A549 treated with DMSO at 1 μM for 4 hours (cell line): ENCODE data around the gene GARIN5B. TPM values are rescaled to one million over a fixed set of nuclear protein-coding genes. Genes with fewer than 3 reads are reported as not detected.

Experiments
- total RNA-seq: library from RNA; stranded (reverse); fragments of 200-300 nt; extraction: Qiagen RNA extraction; gene quantifications from 5 replicates; pipeline ENCODE4 v1.2.3, GENCODE V29; 2022; ENCODE audit warnings: low read depth

GARIN5B gene
- total RNA-seq = 0.11 to 0.24 TPM (median 0.18 TPM) in 5 replicates

DNA sequence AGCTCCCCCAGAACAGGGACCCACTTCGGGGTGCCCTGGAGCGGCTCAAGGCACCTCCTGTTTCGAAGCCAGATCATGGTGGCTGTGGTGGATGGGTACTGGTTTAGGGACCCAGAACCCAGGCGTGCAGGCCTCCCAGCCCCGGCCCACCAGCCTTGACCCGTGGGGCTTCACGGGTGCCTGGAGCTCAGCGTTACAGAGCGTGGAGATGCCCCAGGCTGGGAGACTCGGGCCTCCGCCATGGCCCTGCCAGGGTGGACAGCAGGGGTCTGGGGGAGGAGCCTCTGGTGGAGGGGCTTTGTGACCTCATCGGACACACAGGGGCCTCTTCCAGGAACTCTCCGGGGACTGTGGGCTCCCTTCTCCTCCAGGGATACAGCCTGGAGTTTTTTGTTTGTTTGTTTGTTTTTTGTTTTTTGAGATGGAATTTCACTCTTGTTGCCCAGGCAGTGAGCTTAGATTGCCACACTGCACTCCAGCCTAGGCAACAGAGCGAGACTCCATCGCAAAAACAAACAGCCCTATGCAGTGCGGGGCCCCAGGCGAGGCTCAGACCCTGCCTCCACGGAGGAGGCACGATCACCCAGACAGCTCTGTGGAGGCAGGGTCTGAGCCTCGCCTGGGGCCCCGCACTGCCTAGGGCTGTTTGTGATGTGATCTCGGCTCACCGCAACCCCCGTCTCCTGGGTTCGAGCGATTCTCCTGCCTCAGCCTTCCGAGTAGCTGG lies at the start of gene GARIN5B:
TSS of gene GARIN5B (minus strand) at position 271 of the 727 bp plus-strand sequence. CDS start at position 77, 194 bp downstream.

DNA sequence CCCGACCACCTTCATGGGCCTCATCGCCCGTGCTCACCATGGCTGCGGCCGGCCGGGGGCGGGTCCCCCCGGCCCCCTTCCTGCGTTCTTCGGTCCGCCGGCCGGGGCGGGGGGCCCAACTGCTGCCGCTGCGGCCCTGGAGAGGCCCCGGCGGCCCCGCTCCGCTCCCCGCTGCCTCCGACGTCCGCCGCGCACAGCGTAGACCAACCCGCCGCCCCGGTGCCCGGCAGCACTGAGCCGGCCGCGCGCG lies 44.4 kb upstream of the GARIN5B start, which contains the start of gene UBE2S:
TSS of gene UBE2S (minus strand) at position 239 of the 250 bp plus-strand sequence. CDS start at position 40, 199 bp downstream.

GRCh38 chr19:55385724-55386492 lies 22.8 kb upstream of the GARIN5B start, which contains the start of gene RPL28:
RPL28 (plus strand) TSS chr19:55385932; CDS start chr19:55386358, 426 bp downstream.

GRCh38 chr19:55384131-55384919 lies 21.3 kb upstream of the GARIN5B start, which contains the start of gene TMEM238:
TMEM238 (minus strand) TSS chr19:55384292; CDS start chr19:55384259, 33 bp downstream.

DNA sequence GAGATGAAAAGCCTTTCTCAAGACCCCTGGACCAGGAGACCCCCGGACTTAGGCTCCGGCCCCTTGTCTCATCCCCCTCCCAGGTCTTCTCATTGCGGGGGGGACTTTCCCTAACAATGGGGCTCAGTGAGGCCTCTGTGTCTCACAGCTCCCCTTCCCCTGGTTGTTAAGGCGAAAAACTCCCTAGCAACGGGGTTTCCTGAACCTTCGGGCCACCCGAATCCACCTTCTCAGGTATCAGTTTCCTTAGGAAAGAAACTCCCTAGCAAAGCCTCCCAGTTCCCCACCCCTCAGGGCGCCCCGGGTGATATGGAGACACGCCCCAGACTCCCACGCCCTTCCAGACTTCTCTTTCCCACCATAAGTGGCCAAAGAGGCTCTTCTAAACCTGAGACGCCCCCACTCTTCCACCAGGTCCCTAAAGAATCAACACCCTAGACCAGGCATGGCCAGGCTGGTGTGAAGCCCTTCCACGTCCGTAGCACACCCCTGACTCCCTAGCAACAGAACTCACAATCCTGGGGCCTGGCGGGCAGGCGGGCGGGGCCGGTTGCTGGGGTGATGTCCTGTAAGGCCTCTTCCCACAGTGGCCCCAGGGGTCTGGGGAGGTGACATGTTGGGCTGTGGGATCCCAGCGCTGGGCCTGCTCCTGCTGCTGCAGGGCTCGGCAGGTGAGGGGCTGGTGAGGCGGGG lies 13.3 kb upstream of the GARIN5B start, which contains the start of gene TMEM190:
TSS of gene TMEM190 (plus strand) at position 586 of the 693 bp plus-strand sequence. CDS start at position 614, 28 bp downstream.

DNA sequence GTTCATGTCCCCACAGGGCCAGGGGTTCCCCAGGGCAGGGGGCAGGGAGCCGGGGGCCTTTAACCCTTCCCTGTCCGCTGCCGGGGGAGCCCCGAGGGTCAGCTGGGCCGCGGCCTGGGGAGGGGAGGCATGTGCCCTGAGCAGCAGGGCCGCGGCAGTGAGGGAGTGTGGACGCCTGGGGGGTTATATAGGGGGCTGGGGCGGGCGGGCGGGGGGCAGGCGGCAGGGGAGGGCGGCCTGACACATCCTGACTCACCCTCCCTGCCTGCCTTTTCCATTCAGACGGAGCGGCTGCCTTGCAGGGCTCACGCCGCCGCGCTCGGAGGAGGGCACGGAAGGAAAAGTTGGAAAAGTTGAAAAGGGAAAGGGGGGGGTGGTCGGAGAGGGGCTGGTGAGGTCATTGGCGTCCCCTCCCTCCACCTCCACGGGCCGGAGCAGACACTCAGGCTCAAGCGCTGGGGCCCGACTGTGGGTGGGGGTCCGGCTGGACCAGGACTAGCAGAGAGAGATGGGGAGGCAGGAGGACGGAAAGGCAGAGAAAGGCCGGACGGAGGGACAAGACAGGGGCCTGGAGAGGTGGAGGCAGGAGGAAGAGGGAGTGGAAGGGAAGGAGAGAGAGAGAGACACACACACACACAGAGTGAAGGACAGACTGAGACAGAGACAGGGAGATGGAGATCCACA lies 7.4 kb upstream of the GARIN5B start, which contains the start of gene IL11:
TSS of gene IL11 (minus strand) at position 159 of the 684 bp plus-strand sequence. CDS start at position 6, 153 bp downstream.

DNA sequence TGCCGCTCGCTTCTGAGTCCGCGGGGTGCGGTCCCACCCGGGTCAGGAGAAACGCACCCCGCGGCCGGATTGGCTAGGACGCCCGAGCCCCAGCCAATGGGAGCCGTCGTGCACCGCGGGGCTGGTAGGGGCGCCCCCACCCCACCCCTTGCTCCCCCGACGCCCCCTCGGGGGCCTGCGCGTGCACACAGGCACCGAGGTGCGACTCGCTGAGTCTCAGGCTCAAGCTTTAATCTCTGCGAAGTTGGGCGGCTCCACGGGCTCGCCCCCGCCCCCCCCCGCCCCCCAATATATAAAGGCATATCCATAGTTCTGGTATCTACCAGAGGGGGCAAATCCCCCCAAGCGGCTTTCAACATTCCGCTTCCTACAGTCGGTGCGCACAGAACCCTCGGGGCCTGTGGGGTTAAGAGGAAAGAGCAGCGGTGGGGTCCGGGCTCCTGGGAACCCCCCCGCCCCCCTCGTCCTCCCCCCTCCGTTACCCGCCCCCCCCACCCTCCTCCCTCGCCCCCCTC lies 8.3 kb downstream of the GARIN5B start, which contains the start of gene COX6B2:
TSS of gene COX6B2 (minus strand) at position 22 of the 515 bp plus-strand sequence. CDS start 198 bp downstream, outside the sequence.

DNA sequence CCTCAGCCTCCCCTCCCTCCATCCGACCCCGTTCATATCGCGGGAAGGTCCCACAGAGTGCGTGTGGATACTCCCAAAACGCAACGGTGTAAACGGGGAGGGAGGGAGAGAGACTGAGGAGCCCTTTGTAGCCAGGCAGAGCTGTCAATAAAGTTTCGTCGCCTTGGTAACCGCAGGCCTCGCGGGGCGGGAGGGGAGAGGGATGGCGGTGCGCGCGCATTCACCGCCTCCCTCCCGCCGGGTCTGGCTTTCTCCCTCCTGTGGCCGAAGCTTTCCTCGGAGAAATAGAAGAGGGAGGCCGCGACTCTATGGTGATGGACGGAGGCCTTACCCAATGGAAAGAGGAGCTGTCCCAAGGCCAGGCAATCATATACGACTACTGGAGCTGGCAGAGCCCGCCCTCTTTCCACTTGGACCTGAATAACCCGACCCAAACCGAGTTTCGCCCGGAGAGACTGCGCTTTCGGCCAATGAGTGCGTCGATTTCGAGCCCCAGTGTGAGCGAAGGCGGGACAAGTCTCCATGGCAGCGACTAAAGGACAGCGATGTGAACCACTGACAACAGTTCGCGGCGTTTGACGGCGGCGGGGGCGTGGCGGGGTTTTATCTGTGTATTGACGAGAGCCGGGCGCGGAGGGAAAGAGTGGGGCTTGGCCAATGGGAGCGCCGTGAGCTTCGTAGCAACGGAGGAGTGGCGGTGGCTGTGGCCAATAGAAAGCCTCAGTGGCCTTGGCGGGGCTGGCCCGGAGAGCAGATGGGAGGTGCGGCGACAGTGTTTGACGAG lies 23.8 kb downstream of the GARIN5B start, which contains the start of gene KMT5C:
TSS of gene KMT5C (plus strand) at position 772 of the 784 bp plus-strand sequence. CDS start 2,061 bp downstream, outside the sequence.

GRCh38 chr19:55325172-55325571 lies 37.9 kb downstream of the GARIN5B start, which contains the start of gene TMEM150B:
TMEM150B (minus strand) TSS chr19:55325341; CDS start chr19:55321036, 4,305 bp downstream.

Other genes with a start within 250 kb of the GARIN5B start
- gene PPP1R12C, start 245.6 kb downstream of the GARIN5B start, total RNA-seq = 57.3 to 91.8 TPM (median 81.7 TPM) in 5 replicates
- 116 to 141 TPM (median 128 TPM) in 5 replicates for gene TNNT1, start 214.1 kb downstream of the GARIN5B start, total RNA-seq
- gene TNNI3, start 205.5 kb downstream of the GARIN5B start, total RNA-seq = 7.0 to 9.0 TPM (median 8.4 TPM) in 5 replicates
- 5.6 to 6.5 TPM (median 6.0 TPM) in 5 replicates for gene DNAAF3, start 196.6 kb downstream of the GARIN5B start, total RNA-seq
- 2.5 to 5.1 TPM (median 3.9 TPM) in 5 replicates for gene SYT5, start 183.0 kb downstream of the GARIN5B start, total RNA-seq
- 3.7 to 7.4 TPM (median 4.9 TPM) in 5 replicates for gene PTPRH, start 153.8 kb downstream of the GARIN5B start, total RNA-seq
- gene TMEM86B, start 134.5 kb downstream of the GARIN5B start, total RNA-seq = 3.2 to 7.0 TPM (median 4.7 TPM) in 5 replicates
- gene PPP6R1, start 104.2 kb downstream of the GARIN5B start, total RNA-seq = 93.5 to 137 TPM (median 122 TPM) in 5 replicates
- 118 to 148 TPM (median 139 TPM) in 5 replicates for gene HSPBP1, start 83.2 kb downstream of the GARIN5B start, total RNA-seq
- gene BRSK1, start 79.3 kb downstream of the GARIN5B start, total RNA-seq = 3.4 to 5.4 TPM (median 4.8 TPM) in 5 replicates
- gene TMEM150B, start 37.9 kb downstream of the GARIN5B start, total RNA-seq = not detected in 5 replicates
- 7.5 to 12.2 TPM (median 9.8 TPM) in 5 replicates for gene KMT5C, start 23.4 kb downstream of the GARIN5B start, total RNA-seq
- 0.93 to 1.6 TPM (median 1.0 TPM) in 5 replicates for gene COX6B2, start 8.5 kb downstream of the GARIN5B start, total RNA-seq
- 80.6 to 115 TPM (median 100 TPM) in 5 replicates for gene IL11, start 7.2 kb upstream of the GARIN5B start, total RNA-seq
- 1.2 to 3.3 TPM (median 2.2 TPM) in 5 replicates for gene TMEM190, start 13.6 kb upstream of the GARIN5B start, total RNA-seq
- gene TMEM238, start 21.0 kb upstream of the GARIN5B start, total RNA-seq = 2.3 to 10.5 TPM (median 6.4 TPM) in 5 replicates
- gene RPL28, start 22.7 kb upstream of the GARIN5B start, total RNA-seq = 2,493 to 3,190 TPM (median 2,735 TPM) in 5 replicates
- 269 to 476 TPM (median 433 TPM) in 5 replicates for gene UBE2S, start 44.5 kb upstream of the GARIN5B start, total RNA-seq
- 0.01 TPM in 1 of 5 replicates, not detected in the others for gene SHISA7, start 80.0 kb upstream of the GARIN5B start, total RNA-seq
- gene ISOC2, start 98.4 kb upstream of the GARIN5B start, total RNA-seq = 54.0 to 64.5 TPM (median 63.3 TPM) in 5 replicates
- not detected in 5 replicates for gene C19orf85, start 101.5 kb upstream of the GARIN5B start, total RNA-seq
- 3.7 to 10.2 TPM (median 6.9 TPM) in 5 replicates for gene ZNF628, start 113.4 kb upstream of the GARIN5B start, total RNA-seq
- 38.9 to 58.1 TPM (median 52.3 TPM) in 5 replicates for gene NAT14, start 121.9 kb upstream of the GARIN5B start, total RNA-seq
- 0.57 to 1.6 TPM (median 0.99 TPM) in 5 replicates for gene SSC5D, start 125.2 kb upstream of the GARIN5B start, total RNA-seq
- 2.0 to 2.9 TPM (median 2.2 TPM) in 5 replicates for gene SBK2, start 173.9 kb upstream of the GARIN5B start, total RNA-seq
- 1.7 to 2.4 TPM (median 2.2 TPM) in 5 replicates for gene SBK3, start 182.3 kb upstream of the GARIN5B start, total RNA-seq
- 14.6 to 28.1 TPM (median 24.1 TPM) in 5 replicates for gene ZNF579, start 217.6 kb upstream of the GARIN5B start, total RNA-seq
- 22.2 to 26.3 TPM (median 25.2 TPM) in 5 replicates for gene FIZ1, start 236.3 kb upstream of the GARIN5B start, total RNA-seq
- 12.1 to 19.8 TPM (median 17.6 TPM) in 5 replicates for gene ZNF524, start 237.0 kb upstream of the GARIN5B start, total RNA-seq
- gene ZNF865, start 242.4 kb upstream of the GARIN5B start, total RNA-seq = 7.2 to 14.6 TPM (median 13.0 TPM) in 5 replicates